Measurements from ENCODE around the gene NEU1.

DNA sequence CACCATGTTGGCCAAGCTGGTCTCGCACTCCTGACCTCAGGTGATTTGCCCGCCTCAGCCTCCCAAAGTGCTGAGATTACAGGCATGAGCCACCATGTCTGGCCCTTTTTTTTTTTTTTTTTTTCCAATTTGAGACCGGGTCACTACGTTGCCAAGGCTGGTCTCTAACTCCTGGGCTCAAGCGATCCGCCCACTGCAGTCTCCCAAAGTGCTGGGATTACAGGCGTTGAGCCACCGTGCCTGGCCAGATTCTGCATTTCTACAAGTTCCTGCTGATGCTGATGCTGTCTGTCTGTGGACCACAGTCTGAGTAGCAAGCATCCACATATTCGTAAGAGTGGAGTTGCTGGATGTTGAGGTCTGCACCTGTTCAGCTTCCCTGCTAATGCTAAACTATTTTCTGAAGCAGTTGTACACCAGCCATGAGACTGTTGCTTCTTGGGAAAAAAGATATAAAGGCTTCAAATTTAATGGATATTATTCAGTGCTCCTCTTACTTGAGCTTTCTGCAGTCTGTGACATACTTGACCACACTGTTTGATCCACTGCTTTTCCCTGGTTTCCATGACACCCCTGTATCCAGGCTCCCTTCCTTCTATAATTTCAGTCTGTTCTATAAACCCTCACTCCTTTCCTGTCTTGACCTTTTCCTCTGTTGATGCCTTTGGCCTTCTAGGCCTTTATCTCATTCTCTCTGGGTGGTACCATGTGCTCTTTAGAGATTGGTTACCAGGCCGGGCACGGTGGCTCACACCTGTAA, 49.4 kb upstream of the NEU1 start:
- TF ChIP-seq, protein P1, sequence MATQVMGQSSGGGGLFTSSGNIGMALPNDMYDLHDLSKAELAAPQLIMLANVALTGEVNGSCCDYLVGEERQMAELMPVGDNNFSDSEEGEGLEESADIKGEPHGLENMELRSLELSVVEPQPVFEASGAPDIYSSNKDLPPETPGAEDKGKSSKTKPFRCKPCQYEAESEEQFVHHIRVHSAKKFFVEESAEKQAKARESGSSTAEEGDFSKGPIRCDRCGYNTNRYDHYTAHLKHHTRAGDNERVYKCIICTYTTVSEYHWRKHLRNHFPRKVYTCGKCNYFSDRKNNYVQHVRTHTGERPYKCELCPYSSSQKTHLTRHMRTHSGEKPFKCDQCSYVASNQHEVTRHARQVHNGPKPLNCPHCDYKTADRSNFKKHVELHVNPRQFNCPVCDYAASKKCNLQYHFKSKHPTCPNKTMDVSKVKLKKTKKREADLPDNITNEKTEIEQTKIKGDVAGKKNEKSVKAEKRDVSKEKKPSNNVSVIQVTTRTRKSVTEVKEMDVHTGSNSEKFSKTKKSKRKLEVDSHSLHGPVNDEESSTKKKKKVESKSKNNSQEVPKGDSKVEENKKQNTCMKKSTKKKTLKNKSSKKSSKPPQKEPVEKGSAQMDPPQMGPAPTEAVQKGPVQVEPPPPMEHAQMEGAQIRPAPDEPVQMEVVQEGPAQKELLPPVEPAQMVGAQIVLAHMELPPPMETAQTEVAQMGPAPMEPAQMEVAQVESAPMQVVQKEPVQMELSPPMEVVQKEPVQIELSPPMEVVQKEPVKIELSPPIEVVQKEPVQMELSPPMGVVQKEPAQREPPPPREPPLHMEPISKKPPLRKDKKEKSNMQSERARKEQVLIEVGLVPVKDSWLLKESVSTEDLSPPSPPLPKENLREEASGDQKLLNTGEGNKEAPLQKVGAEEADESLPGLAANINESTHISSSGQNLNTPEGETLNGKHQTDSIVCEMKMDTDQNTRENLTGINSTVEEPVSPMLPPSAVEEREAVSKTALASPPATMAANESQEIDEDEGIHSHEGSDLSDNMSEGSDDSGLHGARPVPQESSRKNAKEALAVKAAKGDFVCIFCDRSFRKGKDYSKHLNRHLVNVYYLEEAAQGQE (IDR thresholded peaks at IDR 0.05; ENCODE audit: low read depth), result no peak
- TF ChIP-seq ZBTB7A (IDR thresholded peaks at IDR 0.05; ENCODE audit: low read depth) (no peak), EP300 (IDR thresholded peaks at IDR 0.05; ENCODE audit: borderline replicate concordance) (no peak), CEBPB (IDR thresholded peaks at IDR 0.05) (no peak), NFIC (IDR thresholded peaks at IDR 0.05) (no peak), MAX (IDR thresholded peaks at IDR 0.05) (no peak), FOXM1 (IDR thresholded peaks at IDR 0.05; ENCODE audit: borderline replicate concordance, low read depth) (no peak), TEAD4 (IDR thresholded peaks at IDR 0.05) (no peak)
- TF ChIP-seq, protein P2, sequence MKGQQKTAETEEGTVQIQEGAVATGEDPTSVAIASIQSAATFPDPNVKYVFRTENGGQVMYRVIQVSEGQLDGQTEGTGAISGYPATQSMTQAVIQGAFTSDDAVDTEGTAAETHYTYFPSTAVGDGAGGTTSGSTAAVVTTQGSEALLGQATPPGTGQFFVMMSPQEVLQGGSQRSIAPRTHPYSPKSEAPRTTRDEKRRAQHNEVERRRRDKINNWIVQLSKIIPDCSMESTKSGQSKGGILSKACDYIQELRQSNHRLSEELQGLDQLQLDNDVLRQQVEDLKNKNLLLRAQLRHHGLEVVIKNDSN (IDR thresholded peaks at IDR 0.05), result no peak

All from Ishikawa (cell line).